ENCODE measurements around the gene ZNF532.

GRCh38 chr18:58915006-58915799 is 50.5 kb downstream of the ZNF532 start:
- no peak for TF ChIP-seq CTCF (IDR thresholded peaks at IDR 0.05; ENCODE audit: low read depth, low read length)
- no peak for TF ChIP-seq POLR2A (IDR thresholded peaks at IDR 0.05; ENCODE audit: extremely low read depth, insufficient read length)
